ENCODE measurements around the gene IMPDH1.

GRCh38 chr7:128387216-128388144 is 22.3 kb downstream of the IMPDH1 start:
- TF ChIP-seq POLR2A (IDR thresholded peaks at IDR 0.05) (no peak), CTCF (IDR thresholded peaks at IDR 0.05) (peak; percentile 64 to 78 (median 70))

Measured in testis (tissue), 2 donors.